Measurements from ENCODE around the gene CES5A.
"Not testable (repeated sequence)": the region's sequence is repeated elsewhere in the genome, so short reads cannot be mapped to it uniquely, and the experiment has no call there.

Gene CES5A

GRCh38 chr16:55875273-55875672, at the start of gene CES5A:
CES5A (minus strand) TSS chr16:55875373; CDS start chr16:55875221, 152 bp downstream.
- DNase-seq, result no peak

- DNase-seq, result no peak
These were observed 47.5 kb upstream of the CES5A start for GRCh38 chr16:55922662-55923061.

DNA sequence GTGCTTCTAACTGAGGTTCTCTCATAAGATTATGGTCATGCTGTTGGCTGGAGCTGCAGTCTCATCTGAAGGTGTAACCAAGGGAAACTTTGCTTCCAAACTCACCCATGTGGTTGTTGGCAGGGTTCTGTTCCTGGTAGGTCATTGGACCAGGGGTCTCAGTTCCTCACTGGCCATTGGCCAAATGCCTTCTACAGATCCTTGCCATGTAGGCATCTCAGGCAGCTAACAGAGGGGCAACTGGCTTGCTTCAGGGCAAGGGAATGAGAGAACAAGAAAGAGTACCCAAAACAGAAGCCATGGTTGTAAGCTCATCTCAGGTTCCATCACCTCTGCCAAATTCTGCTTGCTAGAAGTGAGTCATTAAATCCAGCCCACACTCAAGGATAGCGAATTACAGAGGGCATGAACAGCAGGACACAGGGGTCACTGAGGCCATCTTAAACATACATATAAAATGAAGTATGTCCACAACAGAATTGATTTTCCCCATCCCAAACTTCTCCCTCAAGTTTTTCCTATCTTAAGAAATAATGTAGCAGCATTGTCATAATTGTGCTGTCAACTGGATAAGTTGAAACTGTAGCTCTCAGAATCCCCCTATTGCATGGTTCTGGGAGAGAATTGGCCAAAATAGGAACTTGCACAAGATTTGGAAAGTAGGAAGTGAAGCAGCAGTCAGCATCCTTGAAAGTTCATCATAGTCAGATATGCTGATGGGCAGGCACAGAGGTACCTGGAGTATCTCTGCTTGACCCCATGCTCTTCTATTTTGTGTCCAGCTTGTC, 42.4 kb upstream of the CES5A start:
- no peak for DNase-seq

- DNase-seq, result no peak
These were observed 40.1 kb upstream of the CES5A start for GRCh38 chr16:55915096-55915827.

DNA sequence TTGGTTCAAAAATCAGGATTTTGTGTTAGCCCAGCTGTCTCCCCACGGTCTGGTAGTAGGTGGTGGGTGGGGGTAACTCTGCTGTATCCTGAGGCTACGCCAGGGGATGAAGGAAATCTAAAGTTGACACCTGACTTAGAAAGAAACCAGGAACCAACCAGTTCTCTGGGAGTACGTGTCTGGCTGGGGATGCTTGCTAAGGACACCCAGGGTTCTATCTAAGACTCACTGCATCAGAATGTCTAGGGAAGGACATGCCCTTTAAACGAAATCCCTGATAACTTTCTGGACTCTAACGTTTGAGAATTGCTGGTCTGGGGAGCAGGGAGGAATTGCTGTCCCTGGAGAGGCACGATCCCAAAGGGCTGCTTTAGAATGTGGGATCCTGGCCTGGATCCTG, 39.2 kb upstream of the CES5A start:
- DNase-seq, result no peak

DNA sequence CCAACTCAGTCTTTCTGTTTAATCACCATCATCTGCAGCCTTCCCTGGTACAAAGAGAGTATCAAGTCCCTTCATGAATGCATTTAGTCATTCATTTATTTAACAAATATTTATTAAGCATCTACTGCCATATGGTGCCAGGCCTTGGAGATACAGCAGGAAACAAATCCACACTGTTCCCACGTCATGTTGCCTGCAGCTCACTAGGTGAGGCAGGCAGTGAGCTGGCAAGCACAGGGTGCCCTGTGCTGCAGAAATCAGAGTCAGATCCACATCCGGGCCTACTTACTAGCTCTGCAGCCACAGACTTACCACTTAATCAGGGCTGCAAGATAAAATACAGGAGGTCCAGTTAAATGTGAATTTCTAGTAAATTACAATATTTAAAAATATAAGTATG, 38.5 kb upstream of the CES5A start:
- no peak for DNase-seq

DNA sequence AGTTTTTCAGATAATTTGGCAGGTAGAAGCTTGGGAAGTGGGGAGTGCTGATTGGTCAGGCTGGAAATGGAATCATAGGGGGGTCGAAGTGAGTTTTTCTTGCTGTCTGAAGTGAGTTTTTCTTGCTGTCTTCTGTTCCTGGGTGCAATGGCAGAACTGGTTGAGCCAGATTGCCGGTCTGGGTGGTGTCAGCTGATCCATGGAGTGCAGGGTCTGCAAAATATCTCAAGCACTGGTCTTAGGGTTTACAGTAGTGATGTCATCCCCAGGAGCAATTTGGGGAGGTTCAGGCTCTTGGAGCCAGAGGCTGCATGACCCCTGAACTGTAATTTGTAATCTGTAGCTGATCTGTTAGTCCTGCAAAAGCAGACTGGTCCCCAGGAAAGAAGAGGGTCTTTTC, 37.9 kb upstream of the CES5A start:
- DNase-seq, result not testable (repeated sequence)

DNA sequence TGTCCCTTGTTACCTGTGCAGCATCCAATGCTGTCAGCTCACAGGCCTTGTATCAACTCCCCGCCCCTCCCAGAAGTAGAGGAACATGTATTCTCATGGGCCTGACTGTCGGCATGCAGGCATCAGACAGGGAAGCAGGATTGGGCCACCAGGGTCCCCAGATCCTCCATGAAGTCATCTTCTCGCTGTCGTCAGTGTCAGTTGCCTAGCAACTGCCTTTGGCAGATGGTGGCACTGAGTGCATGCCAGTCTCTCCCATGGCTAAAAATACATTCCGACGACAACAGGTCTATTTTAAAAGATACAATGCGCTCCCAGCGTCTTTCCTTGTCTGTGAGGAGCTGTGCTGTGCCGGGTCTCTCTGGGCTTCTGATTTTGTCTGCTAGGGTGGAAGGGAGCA, 36.8 kb upstream of the CES5A start:
- no peak for DNase-seq

DNA sequence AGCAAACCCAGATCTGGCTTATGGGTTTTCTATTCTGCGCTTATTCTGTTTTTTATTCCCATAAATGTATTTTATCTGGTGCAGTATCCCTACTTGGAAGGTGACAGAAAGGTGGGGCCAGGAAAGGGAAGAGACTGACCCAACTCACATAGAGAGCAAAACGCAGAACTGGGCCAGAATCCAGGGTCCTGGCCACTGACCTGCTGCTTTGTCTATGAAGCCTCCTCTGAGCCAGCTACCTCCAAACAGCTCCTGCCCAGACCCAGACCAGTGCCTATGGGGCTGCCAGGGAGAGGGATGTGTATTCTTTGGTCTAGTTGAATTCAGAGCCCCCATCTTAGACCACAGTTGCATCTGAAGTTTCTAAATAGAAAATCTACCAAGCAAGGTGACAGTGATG, 36.4 kb upstream of the CES5A start:
- DNase-seq, result no peak

- DNase-seq, result no peak
These were observed 34.7 kb upstream of the CES5A start for GRCh38 chr16:55909876-55910275.

DNA sequence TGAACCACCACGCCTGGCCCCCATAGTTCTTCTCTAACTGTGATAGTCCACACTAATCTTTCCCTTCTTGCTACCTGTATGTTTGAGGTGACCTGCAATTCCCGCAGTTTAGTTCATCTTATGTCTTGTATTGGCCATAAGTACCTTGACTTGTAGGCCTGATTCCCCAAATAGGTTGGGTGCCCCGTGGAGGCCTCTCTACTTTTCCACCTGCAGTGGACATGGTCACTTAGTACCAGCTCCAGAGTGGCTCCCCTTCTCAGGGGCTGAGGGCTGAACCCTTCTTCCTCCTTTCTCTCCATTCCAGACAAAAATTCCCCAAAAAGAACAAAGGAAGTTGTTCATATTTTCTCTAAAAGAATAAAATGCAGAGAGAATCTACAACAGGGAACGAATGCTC, 33.5 kb upstream of the CES5A start:
- no peak for DNase-seq

DNA sequence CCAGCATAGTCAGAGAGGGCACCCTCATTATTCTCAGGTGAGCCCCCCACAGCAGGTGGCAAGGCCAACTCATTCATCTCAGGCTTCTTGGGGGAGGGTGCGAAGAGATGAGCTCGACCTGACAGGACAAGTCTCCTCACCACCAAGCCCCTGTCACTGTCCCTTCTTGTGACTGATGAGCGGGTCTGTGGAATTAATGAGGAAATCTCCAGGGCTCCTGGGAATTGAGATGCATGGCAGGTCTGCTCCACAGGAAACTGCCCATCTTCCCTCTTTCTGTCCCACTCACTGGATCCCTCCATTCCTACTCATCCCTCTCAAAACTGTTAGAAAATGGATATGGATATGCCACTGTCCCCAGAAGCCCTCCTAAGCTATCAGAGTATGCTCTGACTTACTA, 32.5 kb upstream of the CES5A start:
- no peak for DNase-seq

DNA sequence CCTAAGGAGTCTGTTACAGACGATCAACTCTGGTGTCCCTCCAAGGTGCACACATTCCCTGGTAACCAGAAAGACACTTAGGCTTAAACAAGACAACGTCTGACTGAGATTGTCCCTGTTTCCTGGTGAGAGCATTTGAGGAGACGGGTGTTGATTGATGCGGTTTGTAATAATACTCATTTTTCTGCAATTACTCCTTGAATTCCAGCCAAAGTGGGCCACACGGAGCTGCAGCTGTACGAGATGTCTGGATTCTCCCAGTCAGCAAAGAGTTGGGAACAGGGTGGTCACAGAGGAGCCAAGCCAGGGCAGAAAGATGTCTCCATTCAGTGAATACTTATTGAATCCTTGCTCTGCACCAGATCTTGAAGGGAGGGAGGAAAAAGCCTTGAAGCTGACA, 30.9 kb upstream of the CES5A start:
- no peak for DNase-seq

DNA sequence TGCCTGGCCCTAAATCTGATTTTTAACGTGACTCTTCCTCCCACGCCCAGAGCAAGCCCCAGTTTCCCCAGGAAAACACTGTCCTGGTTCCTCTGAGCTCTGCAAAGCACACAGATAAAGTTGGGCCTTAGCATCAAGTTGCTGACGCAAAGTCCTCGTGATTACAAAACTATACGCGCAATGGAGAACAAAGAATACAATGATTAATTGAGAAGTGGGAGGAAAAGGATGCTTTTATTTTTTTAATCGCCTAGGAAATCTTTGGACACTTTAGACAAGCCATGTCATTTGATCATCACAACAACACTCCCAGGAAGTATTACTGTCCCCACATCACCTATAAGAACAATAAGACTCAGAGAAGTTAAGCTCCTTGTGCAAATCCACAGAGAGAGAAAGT, 30.5 kb upstream of the CES5A start:
- no peak for DNase-seq

GRCh38 chr16:55901566-55902217, 26.5 kb upstream of the CES5A start:
- DNase-seq, result no peak

DNA sequence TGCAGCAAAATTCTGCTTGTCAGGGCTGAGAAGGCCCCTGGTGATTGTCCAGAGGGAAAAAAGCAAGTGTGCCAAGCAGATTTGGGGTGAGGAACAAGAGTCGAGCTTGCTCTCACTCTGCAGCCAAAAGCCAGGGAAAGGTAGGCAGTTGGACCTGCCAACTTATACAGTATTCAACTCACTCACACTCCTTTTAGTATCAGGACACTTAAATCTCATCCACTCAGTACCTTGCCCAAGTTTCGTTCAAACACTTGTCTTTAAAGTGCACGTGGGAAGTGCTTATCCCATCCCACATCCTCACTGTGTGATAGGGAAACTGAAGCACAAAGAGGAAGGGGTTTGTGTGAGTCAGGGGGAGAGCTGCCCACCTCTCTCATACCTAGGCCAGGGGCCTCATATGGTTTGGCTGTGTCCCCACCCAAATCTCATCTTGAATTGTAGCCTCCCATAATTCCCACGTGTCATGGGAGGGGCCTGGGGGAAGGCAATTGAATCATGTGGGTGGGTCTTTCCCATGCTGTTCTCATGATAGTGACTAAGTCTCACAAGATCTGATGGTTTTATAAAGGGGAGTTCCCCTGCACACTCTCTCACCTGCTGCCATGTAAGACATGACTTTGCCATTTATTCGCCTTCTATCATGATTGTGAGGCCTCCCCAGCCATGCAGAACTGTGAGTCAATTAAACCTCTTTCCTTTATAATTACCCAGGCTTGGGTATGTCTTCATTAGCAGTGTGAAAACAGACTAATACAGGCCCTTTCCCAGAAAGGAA, 25.6 kb upstream of the CES5A start:
- DNase-seq, result no peak

DNA sequence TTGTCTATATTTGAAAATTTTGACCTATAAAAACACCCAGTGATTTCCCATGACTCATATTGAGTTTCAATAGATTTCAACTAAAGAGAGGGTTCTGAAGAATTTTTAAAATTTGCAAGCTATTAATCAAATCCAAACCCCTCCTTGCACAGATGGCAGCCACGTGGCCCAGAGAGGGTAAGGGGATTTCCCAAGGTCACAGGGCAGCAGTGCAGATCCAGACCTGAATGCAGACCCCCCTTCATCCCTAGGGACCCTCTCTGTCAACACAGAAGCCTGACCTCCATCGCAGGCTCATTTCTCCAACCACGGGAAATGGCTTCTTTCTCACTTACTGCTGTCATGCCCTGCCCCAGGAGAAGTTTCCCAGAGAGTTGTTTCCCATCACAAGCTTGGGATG, 24.7 kb upstream of the CES5A start:
- no peak for DNase-seq

- no peak for DNase-seq
These were observed 23.4 kb upstream of the CES5A start for GRCh38 chr16:55898592-55898991.

GRCh38 chr16:55892821-55893220, 17.6 kb upstream of the CES5A start:
- DNase-seq, result no peak

- DNase-seq, result no peak
These were observed 14.3 kb upstream of the CES5A start for GRCh38 chr16:55889518-55889917.

DNA sequence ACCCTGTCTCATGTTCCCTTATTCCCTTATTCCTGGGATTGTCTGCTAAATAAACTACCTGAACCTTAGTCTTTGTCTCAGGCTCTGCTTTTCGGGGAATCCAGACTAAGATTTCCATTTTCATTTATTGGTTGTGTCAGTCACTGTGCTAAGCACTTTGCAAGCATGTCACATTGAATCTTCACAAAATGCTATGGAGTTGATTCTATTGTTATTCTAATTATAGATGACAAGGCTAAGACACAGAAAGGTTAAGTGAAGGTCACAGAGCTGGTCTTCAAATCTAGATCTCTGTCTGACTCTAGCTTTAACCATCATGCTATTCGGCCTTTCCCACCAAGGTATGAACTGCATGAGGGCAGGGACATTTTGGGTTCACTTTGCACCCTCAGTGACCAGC, 13.4 kb upstream of the CES5A start:
- no peak for DNase-seq

- no peak for DNase-seq
These were observed 1.7 kb upstream of the CES5A start for GRCh38 chr16:55876854-55877253.

GRCh38 chr16:55873122-55873521, 2.1 kb downstream of the CES5A start:
- no peak for DNase-seq
